ENCODE measurements around the gene NXF1.

DNA sequence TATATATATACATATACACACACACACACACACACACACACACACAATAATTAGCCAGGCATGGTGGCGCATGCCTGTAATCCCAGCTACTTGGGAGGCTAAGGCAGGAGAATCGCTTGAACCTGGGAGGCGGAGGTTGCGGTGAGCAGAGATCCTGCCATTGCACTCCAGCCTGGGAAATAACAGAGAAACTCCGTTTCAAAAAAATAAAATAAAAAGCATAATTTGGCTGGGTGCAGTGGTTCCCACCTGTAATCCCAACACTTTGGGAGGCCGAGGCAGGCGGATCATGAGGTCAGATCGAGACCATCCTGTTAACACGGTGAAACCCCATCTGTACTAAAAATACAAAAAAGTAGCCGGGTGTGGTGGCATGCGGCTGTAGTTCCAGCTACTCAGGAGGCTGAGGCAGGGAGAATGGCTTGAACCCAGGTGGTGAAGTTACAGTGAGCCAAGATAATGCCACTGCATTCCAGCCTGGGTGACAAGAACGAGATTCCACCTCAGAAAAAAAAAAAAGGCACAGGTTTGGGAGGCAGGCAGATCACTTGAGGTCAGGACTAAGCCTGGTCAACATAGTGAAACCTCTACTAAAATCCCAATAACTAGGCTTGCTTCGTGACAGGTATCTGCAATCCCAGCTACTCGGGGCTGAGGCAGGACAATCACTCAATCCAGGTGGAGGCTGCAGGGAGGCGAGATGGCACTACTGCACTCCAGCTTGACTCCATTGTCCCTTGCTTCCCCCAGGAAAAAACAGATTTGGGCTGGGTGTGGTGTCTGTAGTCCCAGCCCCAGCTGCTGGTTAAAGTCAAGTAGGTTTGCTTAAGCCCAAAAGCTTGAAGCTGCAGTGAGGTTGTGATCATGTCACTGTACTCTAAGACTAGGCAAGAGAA, 45.9 kb upstream of the NXF1 start:
- TF ChIP-seq, protein P1, sequence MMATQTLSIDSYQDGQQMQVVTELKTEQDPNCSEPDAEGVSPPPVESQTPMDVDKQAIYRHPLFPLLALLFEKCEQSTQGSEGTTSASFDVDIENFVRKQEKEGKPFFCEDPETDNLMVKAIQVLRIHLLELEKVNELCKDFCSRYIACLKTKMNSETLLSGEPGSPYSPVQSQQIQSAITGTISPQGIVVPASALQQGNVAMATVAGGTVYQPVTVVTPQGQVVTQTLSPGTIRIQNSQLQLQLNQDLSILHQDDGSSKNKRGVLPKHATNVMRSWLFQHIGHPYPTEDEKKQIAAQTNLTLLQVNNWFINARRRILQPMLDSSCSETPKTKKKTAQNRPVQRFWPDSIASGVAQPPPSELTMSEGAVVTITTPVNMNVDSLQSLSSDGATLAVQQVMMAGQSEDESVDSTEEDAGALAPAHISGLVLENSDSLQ (IDR thresholded peaks at IDR 0.05) = no peak
- no peak for TF ChIP-seq SUZ12 (IDR thresholded peaks at IDR 0.05)
- no peak; the same call in none of the 2 replicates for TF ChIP-seq ELF4 (IDR thresholded peaks at IDR 0.05)
- no peak for TF ChIP-seq FOXM1 (IDR thresholded peaks at IDR 0.05; ENCODE audit: borderline replicate concordance)
- no peak for TF ChIP-seq SP1 (IDR thresholded peaks at IDR 0.05)
- TF ChIP-seq TARDBP (IDR thresholded peaks at IDR 0.05) = no peak
- no peak for TF ChIP-seq NFRKB (IDR thresholded peaks at IDR 0.05)
- 0 out of 2 replicates have a peak, but pooled peaks have one; percentile 7 for TF ChIP-seq BHLHE40 (IDR thresholded peaks at IDR 0.05; ENCODE audit: borderline replicate concordance)
- TF ChIP-seq HDGF (IDR thresholded peaks at IDR 0.05; ENCODE audit: borderline replicate concordance) = no peak
- TF ChIP-seq FOXK2 (IDR thresholded peaks at IDR 0.05) = no peak

Measured in HEK293T (cell line).